ENCODE measurements around the gene MAP3K6.

Gene MAP3K6

DNA sequence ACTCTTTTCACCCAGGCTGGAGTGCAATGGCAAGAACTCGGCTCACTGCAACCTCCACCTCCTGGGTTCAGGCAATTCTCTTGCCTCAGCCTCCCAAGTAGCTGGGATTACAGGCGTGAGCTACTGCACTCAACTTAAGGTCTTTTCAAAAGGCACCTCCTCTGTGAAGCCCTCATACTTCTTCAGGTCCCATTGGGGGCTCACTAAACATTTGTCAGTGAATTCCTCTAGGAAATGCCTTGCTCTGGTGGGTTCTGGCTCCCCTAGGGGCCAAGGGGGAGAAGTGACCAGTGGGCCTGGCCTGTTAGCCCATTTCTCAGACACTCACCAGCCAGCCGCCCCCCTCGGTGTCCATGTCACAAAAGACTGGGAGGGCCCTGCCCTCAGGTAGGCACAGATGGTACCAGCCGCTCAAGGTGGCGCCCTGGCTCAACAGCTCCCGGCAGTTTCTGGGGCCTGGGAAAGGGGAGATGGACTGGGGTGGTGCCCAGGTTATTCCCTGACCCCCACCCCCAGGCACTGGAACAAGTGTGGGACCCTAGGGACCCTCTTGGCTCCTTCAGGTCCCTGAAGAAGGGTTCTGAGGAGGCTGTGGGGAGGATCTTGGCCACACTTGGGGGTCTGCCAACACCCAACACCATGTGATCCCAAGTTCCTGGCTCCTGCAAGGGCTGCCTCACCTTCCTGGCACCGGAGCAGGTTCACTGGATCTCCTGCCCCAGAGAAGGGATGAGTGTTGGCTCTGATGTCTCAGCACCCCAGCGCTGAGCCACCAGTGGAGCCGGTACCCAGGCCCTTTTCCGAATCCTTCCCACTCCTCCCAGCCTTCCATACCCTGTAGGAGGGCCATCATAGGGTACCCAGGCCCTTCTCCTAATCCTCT, 6.3 kb upstream of the MAP3K6 start:
- no peak for DNase-seq

- DNase-seq = no peak
Measured at GRCh38 chr1:27372022-27372807, 5.5 kb upstream of the MAP3K6 start.

- no peak for DNase-seq
Measured at GRCh38 chr1:27368869-27369582, 2.3 kb upstream of the MAP3K6 start.

DNA sequence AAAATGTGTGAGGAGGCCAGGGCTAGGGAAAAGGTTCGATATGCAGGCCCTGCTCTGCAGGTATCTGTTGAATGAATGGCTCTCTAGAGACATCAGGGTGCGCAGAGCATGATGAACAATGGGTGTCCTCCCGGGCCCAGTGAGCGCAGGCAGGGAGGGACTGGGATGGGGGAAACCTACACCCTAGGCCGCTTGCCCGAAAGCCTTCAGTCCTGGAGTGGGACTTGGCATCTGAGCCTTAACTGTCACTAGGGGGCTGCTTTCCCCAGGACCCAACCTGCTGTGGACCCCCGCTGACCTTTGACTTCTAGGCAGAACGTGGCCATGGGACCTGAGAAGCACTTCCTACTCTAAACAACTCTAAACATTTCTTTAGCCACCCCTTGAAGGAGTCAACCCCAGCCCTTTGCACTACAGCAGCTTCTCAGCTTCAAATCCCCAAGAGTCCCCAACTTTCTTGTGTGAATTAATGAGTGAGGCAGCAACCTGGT, 444 bp upstream of the MAP3K6 start:
- DNase-seq = no peak

DNA sequence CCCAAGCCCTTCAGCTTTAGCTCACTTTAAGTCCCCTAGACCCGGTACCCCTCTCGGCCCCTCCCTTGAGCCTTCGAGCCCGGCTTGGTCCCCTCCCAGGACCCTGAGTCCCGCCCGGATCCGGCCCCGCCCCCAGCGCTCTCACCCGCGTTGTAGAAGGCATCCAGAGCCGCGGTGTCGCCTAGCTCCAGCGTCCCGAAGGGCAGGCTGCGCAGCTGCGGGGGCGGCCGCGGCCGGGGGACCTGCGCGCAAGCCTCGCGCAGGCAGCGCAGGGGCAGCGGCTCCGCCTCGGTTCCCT, 699 bp downstream of the MAP3K6 start:
- peak; percentile 89 for DNase-seq

DNA sequence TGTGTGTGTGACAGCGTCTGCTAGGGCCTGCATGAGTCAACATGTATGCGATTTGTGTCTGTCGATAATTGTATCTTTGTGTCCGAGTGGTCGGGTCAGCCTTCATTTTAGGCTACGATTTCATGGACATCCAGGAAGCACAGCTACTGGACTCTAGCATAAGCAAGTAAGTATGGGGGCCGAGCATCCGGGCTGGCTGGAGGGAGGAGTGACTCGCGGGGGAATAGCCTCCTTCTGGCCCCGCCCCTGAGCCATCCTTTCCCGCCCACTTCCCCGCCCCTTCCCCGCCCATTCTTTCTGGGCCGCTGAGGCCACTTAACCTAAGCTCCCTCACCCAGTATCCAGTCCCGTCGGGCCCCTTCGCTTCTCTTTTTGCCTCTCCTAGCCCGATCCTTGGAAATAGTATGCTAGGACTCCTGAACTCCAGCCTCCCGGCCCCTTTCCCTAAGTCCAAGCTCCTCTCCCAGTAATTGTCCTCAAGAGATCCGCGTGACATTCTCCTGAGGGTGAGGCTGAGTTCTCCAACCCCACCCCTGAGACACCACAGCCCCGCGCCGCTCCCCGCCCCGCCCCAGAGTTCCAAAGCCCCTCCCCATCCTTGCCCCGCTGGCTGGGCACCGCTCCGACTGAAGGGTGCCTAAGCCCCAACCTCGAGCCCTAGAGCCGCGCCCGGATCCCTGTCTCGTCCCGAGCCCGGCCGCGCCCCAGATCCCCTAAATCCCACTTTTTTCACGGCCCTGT, 1.2 kb downstream of the MAP3K6 start:
- DNase-seq = peak; percentile 94

GRCh38 chr1:27364696-27365371, 1.9 kb downstream of the MAP3K6 start:
- no peak for DNase-seq

- DNase-seq = no peak
Measured at GRCh38 chr1:27363766-27364695, 2.7 kb downstream of the MAP3K6 start.

GRCh38 chr1:27361553-27361952, 5.2 kb downstream of the MAP3K6 start:
- DNase-seq = no peak

- no peak for DNase-seq
Measured at GRCh38 chr1:27361044-27361402, 5.7 kb downstream of the MAP3K6 start.

GRCh38 chr1:27360159-27361043, 6.4 kb downstream of the MAP3K6 start:
- DNase-seq = no peak

- DNase-seq = no peak
Measured at GRCh38 chr1:27359822-27360158, 7.0 kb downstream of the MAP3K6 start.

DNA sequence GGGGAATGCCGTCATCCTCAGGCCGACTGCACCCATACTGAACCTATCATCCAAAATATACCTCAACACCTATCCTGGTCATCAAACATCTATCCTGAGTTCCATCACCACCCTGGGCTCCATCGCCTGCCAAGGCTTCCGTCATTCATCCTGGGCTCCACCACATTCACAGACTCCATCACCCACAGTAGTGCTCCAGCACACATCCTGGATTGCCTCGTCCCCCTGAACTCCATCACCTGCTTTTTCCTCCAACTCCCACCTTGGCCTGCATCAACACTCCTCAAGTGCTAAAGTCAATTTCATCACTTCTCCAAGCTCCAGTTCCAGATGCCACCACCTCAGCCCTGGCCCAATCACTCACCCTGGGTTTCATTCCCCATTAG, 7.8 kb downstream of the MAP3K6 start:
- no peak for DNase-seq

GRCh38 chr1:27358038-27358927, 8.5 kb downstream of the MAP3K6 start:
- DNase-seq = no peak

DNA sequence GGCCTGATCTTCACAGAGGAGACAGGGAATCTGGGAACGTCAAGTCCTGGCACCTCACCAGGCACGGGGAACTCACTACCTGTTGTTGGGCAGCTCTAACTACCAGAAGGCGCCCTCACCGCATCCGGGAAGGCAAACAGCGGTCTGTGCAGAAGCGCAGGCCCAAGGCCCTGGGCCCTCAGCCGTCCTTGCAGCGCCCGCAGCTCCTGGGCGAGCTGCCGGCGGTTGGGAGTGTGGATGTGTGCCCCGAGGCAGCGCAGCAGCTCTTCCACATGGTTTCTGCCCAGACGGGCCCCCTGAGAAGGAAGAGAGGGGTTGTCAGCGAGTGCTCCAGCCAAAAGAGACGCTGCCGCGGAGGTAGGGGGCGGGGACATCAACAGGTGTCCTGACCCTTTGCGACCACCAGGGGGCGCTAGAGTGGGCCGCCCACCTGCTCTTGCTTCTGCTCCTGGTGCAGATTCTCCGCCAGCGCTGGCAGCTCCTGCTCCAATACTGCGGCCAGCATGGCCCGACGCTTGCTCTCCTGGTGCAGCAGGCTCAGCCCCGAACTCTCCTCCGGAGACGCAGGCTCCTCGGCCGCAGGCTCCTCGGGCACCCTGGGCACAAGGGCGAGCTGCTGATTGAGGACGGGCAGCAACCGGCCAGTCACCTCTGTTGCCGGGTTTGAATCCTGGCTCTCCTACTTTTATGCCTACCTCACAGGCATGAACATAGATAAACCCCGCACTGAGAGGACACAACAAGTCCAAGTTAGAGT, 9.3 kb downstream of the MAP3K6 start:
- peak; percentile 86 for DNase-seq

DNA sequence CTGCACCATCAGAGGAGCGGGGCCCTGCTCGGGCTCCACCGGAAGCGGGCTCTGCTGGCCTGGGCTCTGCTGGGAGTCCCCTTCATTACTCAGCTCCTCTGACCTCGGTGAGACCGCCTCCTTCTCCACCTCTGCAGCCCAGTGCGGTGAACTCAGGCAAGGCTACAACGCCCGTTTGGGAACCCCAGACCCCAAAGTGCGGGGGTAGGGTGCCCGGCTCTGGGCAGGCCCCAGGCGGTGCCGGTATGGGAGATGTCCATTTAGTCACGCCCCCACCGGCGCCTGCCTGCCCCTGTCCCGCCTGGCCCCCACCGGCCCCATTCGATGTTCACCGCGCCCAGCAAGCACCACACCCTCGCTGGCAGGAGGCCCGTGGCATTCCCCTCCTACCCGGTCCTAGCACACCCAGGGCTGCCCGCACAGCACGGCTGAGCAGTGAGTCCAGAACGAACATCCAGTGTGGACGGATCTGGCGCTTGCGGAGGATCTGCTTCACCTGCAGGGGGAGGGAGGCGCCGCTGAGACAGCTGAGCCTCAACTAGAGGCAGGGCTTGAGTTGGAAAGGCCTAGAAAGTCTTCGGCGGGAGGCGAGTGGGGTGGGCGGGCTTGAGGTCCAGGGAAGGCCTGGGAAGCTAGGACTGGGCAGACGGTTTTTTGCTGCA, 10.0 kb downstream of the MAP3K6 start:
- DNase-seq = peak; percentile 65

DNA sequence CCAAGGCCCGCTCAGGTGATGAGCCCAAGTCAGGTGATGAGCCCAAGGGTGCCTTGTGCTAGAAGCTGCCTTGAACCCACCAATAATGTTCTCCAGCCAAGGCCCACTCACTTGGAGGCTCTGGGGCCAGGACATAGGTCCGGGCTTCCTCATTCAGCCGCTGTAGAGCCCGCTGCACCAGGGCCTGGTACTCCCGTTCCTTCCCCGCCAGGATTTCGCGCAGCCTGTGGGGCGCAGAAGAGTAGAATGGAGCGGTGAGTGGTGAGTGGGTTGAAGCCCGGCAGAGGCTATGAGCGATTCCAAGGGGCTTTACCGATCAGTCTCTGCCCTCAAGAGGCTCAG, 10.5 kb downstream of the MAP3K6 start:
- DNase-seq = no peak

DNA sequence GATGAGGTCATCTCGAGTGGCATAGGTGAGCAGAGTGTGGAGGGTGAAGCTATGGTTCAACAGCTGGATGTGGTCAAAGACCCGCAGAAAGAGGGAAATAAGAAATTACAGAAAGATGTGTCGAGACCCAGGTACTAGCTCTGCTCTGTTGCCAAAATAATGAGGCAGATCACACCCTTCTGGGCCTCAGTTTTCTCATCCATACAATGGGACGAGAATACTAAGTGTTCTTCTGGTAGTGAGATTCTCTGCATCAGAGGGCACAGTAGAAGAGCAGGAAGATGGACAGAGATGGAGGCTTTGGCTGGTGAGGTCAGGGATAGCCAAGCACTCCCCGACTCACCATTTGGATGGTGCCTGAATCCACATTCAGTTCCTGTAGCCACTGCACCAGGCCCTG, 11.1 kb downstream of the MAP3K6 start:
- DNase-seq = no peak

Measured in left hindlimb (tissue), 1 donor.